Mucosa of descending colon (tissue), 3 donors: Measurements from ENCODE around the gene EFHD2. TPM values are rescaled to one million over a fixed set of nuclear protein-coding genes. Genes with fewer than 3 reads are reported as not detected.
A peak's percentile ranks its signal among the peaks of the same experiment; 100 is the strongest.

Experiments used
- ATAC-seq: fragments of 200-7000 bp; cut with Tn5 transposase; one replicate; pipeline ENCODE4 v1.9.1; 2020; ENCODE audit warnings: mild to moderate bottlenecking, moderate library complexity
- DNase-seq, 3 donors: peaks; one replicate each; pipeline ENCODE4 v3.0.0-alpha.2; 2020
- H3K36me3 ChIP-seq: fragments of 200-600 bp; one replicate; pipeline ENCODE4 v1.8.0; 2021; ENCODE audit warnings: low read depth, mild to moderate bottlenecking
- H3K4me1 ChIP-seq: fragments of 200-600 bp; one replicate; pipeline ENCODE4 v1.8.0; 2021; ENCODE audit warnings: low read depth, mild to moderate bottlenecking
- H3K4me3 ChIP-seq: fragments of 200-600 bp; one replicate; pipeline ENCODE4 v1.8.0; 2021; ENCODE audit warnings: mild to moderate bottlenecking
- H3K9me3 ChIP-seq: fragments of 200-600 bp; one replicate; pipeline ENCODE4 v1.8.0; 2021; ENCODE audit warnings: mild to moderate bottlenecking
- CTCF ChIP-seq: fragments of 200-600 bp; IDR thresholded peaks from one replicate; pipeline ENCODE4 v1.8.0; 2022; ENCODE audit warnings: antibody characterized with exemption, mild to moderate bottlenecking
- intact Hi-C, 2 donors: fragments of 100-400 bp; cut with DNase I in 1 of 2; cut with micrococcal nuclease in 1 of 2; formaldehyde crosslinking; loops; one replicate each; pipeline versions ENCODE4 v1.11.0 to v1.11.1; 2022; cut with DNase I, micrococcal nuclease
- total RNA-seq, 3 donors: library from RNA; stranded (reverse); fragmentation: NEBNext Ultra II Directional in 2 of 3; extraction: Animal tissue kit (Norgen Biotek cat#: 25700) in 2 of 3; gene quantifications; one replicate each; pipeline versions ENCODE4 v1.2.1 to v1.2.4, GENCODE V29; 2021 to 2023
- donor health status: DM: no; HTN: no; CAD: no; lungs with moderate emphysema.
- donor health status: DM: no; HTN: no; CAD: no.
- donor health status: DM: no; HTN: yes; CAD: no.

Gene EFHD2
- total RNA-seq, 3 donors from 2014 or later, result 89.5 to 197 (median 154) TPM

- intact Hi-C loops, result no loop called here
- no peak overlapping the region for H3K4me3 ChIP-seq
- no peaks in the 10 kb centered on the region for H3K9me3 ChIP-seq
- DNase-seq (peak in 2 of 3 donors; percentile 47 to 53), ATAC-seq (no peak)
- H3K4me1 ChIP-seq, result peaks cover 57% of the 10 kb centered on the region
- no peaks in the 10 kb centered on the region for H3K36me3 ChIP-seq
- no peak for TF ChIP-seq CTCF
These were observed 9.3 kb downstream of the EFHD2 start for GRCh38 chr1:15418806-15419515.

DNA sequence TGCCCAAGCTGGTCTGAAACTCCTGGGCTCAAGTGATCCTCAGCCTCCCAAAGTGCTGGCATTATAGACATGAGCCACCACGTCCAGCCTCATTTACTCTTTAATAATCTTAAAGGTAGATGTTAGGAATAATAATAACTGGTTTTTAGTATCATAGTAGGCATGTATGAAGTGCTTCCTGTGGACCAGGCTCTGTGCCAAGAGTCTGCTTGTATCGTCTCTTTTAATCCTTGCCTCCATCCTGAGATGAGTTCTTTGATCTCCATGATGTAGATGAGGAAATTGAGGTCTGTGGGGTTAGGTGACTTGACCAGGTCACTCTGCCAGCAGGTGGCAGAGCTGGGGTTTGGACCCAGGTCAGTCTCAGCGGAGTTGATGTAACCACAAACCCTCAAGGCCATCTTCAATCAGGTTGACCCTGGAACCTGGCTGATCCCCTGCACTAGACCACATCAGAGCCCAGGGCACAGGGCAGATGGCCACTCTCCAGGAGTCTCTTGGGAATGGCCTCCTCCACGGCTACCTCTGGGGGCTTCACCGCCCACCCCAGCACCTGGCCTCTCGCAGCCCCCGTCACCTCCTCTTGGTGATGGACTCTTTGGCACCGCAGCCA is 11.3 kb downstream of the EFHD2 start:
- ATAC-seq, result no peak
- no peak for TF ChIP-seq CTCF
- peaks cover 64% of the 10 kb centered on the region for H3K4me1 ChIP-seq
- peak in 2 of 3 donors; percentile 51 for DNase-seq
- no peaks in the 10 kb centered on the region for H3K36me3 ChIP-seq
- H3K4me3 ChIP-seq, result no peak overlapping the region
- intact Hi-C loops, result no loop called here
- no peaks in the 10 kb centered on the region for H3K9me3 ChIP-seq

DNA sequence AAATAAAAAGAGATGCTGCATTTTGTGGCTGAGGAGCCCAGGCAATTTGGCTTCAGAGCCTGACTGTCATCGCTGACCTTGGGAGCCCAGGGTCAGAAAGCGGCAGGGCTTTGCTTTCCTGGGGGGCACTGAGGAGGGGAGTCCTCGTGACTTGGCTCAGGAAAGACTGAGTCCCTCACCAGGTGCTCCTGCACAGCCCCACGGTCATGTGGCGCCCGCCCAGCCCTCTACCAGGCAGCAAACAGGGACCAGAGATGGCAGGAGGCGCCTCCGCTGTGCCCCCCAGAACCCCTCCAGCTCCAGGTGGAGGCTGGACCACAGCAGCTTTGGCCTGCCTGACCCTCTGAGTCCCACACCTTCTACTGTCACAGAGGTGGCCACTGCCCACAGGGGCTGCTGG is 13.2 kb downstream of the EFHD2 start:
- peaks cover 64% of the 10 kb centered on the region for H3K4me1 ChIP-seq
- H3K36me3 ChIP-seq, result no peaks in the 10 kb centered on the region

DNA sequence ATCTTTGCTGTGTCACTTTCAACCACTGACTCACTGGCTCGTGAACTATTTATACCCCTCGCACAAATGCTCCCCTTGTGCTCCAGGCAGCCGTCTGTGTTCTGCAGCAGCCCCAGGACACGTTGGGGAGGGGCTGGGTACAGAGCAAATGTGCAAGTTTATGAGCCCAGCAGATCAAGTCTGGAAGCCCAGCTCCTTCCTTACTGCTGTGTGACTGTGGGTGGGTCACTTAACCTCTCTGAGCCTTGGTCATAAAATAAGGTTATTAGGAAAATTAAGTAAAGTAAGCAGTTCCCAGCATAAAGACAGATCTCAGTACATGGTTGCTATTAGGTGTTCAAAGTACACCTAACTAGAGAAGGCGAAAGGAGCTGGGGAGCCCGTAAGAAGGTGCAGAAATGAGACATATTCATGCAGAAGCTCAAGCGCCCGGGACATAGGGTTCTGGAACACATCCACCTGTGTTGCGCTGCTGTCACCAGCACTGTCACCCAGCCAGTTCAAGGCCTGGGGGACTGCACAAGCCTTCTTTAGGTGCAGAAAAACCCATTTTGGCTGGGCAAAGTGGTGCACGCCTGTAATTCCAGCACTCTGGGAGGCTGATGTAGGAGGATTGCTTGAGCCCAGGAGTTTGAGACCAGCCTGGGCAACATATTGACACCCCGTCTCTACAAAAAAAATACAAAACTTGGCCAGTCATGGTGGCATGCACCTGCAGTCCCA is 13.8 kb downstream of the EFHD2 start:
- no peaks in the 10 kb centered on the region for H3K9me3 ChIP-seq
- H3K36me3 ChIP-seq, result no peaks in the 10 kb centered on the region
- no peak for TF ChIP-seq CTCF
- peak in 2 of 3 donors; percentile 33 to 57 for DNase-seq
- H3K4me3 ChIP-seq, result no peak overlapping the region
- intact Hi-C loops, result no loop called here
- peak; percentile 14 for ATAC-seq
- peaks cover 63% of the 10 kb centered on the region for H3K4me1 ChIP-seq

More for the DNA sequence above, 13.2 kb downstream of the EFHD2 start:
- intact Hi-C loops, result no loop called here
- Histone ChIP-seq H3K9me3 (no peaks in the 10 kb centered on the region), H3K4me3 (no peak overlapping the region)
- DNase-seq (peak in 1 of 3 donors; percentile 55), ATAC-seq (no peak)
- no peak for TF ChIP-seq CTCF

DNA sequence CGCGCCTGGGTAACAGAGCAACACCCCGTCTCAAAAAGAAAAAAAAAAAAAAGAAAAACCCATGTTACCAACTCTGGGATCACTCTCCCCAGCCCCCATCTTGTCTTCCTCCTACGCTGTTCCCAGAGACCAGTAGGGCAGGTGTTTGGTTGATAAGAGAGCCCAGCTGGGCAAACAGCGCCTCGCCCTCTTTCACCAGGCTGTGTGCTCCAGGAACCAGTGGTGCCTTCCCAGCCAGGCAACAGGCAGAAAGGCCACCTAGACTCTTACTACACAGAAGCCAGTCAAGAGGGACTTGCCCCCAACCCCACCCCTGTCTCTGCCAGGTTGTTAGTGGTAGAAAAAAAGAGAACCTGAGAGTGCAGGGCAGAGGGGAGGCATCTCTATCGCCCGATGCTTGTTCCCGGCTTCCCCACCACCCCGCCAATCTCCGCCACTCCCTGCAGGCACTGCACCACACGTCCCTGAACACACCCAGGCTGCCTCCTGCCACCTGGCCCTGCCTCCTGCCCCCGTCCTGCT is 14.5 kb downstream of the EFHD2 start:
- Histone ChIP-seq H3K4me3 (no peak overlapping the region), H3K9me3 (no peaks in the 10 kb centered on the region), H3K4me1 (peaks cover 63% of the 10 kb centered on the region), H3K36me3 (no peaks in the 10 kb centered on the region)
- DNase-seq, result peak; percentile 88 to 92 (median 90)
- no peak for TF ChIP-seq CTCF
- ATAC-seq, result peak; percentile 80
- intact Hi-C loops, result no loop called here
